IPS-NIHi7 (cell line): ENCODE data around the gene PHF14.

Experiments
- DNase-seq: peaks from one replicate; pipeline ENCODE4 v3.0.0; 2012; ENCODE audit warnings: mixed read lengths; ENCODE audit errors: extremely low spot score

The PHF14 gene

DNA sequence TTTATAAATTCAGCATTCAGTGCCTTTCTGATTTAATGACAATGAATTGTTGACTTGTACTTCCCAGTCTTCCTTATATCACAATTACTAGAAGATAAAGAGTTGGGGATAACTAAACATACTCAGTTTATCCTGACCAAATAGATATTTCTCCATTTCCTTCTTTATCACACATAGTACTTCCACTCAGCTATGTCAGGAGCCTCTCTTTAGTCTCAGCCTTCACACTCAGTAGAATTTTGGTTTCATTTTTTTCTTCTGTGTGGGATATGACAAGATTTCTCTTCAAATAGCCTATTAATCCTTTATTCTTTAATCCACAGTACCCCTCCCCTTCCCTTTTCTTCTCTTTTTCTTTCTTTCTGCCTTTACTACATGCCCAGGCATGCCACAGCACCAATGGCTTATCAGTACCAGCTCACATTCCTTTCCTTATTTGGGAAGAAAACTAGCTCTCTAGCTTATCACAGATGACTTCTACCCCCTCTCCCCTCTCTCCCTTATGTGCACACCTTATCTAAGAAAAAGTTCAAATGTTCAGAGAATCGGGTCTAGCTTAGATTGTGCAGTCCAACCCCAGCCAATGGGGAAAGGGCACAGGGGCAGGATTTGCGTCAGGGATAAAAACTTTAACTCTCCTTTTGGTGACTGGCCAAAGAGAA lies 109.0 kb downstream of the PHF14 start:
- DNase-seq = no peak

DNA sequence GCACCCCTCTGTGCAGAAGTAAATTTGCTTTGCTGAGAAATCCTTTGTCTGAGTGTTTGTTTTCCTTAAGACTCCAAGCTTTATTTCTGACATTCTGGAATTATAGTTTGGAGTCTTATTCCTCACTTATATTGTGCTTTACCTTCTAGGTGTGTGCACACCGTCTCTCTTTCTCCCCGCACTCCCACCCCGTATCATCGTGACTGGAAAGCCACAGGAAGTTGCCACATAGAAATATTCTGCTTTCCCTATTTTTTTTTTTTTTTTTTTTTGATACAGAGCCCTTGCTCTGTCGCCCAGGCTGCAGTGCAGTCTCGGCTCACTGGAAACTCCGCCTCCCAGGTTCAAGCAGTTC lies 109.5 kb downstream of the PHF14 start:
- DNase-seq = no peak

DNA sequence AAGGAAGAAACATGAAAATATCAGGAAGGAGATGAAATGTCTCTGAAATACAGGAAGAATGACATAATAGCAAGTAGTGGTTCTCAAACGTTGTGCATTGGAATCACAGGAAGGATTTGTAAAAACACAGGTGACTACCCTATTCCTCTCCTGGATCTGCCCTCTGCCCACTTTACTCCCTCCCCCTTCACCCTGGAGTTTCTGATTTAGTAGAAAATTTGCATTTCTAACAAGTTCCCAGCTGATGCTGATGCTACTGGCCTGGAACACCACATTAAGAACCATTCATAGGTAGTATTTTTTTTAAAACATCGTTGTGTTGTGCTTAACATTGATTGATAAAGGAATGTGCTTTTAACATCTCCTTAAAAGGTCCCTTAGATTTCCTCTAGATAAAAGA lies 130.9 kb downstream of the PHF14 start:
- DNase-seq = no peak

DNA sequence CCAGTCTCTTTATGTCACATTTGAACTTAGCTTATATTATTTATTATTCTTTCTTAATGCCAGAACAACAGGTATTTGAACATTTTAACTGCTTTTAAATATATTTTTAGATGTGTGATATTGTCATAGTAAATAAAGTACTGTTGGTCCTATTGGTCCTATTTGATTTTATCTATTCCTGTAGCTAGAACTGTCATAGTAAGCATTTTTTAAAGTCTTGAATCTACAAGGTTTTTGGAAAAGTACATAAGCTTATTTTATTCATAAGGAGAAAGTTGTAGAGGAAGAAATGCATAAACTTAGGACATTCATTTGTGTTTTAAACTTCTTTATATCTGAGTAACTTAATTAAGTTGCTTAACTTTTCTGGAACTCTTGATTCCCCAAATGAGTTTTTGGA lies 136.0 kb downstream of the PHF14 start:
- no peak for DNase-seq

- no peak for DNase-seq
Measured at GRCh38 chr7:11120068-11120664, 146.5 kb downstream of the PHF14 start.

GRCh38 chr7:11120675-11121220 lies 147.1 kb downstream of the PHF14 start:
- DNase-seq = no peak

DNA sequence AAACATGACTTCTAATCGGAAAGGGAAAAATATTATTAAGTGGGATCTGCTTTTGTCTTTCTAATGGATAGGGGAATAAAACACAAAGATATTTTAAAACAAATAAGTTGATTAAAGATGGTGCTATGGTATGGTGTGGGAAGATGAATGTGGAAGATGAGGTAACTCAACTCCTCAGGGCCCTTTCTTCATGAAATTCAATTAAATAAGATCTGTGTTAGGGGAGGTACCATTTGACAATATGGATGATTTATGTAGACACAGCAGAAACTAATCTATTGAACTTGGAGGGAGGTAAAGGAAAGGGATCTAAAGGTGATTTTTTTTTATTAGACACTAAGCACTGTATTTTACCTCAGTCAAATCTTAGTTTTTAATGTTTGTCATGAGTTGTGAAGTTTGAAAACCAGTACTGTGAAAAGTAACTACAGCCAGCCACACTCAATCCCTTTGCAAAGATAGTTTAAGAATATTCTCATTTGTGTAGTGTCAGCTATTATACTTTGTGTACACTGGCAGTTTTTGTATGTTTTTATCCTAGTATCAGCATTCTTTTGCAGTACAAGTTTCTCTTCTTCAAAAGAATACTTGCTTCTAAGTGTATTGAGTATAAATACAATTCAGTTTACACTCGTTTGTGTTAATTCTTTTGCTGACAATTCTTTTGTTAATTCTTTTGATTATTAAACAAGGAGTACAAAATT lies 151.3 kb downstream of the PHF14 start:
- no peak for DNase-seq

- DNase-seq = no peak
Measured at GRCh38 chr7:11127114-11127785, 153.6 kb downstream of the PHF14 start.

DNA sequence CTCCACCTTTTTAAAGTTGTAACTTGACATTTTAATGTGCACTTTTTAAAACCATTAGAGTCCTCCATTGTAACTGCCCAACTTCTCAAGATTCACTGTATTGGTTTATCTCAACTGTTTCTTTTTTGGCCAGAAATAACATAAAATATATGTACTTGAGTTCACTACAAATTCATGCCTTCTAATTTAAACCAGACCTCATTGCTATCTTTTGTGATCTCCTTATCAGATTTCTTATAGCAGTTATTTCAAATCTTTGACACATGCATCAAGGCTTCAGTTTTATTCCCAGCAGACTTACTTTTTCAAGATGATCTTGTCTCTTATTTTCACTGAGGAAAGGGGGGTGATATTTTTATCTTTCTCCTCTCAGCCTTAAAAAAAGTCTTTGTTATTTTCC lies 154.3 kb downstream of the PHF14 start:
- DNase-seq = no peak

GRCh38 chr7:11128498-11128897 lies 154.8 kb downstream of the PHF14 start:
- no peak for DNase-seq

DNA sequence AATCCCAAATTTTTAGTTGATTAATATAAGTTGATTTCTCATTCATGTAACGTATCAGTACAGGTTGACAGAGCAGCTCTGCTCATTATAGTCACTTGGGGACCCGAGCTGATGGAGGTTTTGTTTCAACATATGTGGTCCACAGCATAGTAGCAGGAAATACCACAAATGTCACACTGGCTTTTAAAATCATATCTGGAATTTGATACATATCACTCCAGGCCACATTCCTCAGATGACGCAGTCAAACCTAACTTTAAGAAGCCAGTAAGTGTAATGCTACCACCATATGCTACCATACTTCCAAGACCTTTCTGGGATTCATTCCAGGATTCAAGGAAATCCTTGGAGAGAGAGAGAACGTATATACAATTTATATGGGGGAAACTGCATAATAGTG lies 156.3 kb downstream of the PHF14 start:
- DNase-seq = no peak

- no peak for DNase-seq
Measured at GRCh38 chr7:11130601-11131000, 156.9 kb downstream of the PHF14 start.

- no peak for DNase-seq
Measured at GRCh38 chr7:11133436-11133959, 159.8 kb downstream of the PHF14 start.

- no peak for DNase-seq
Measured at GRCh38 chr7:11135573-11135972, 161.9 kb downstream of the PHF14 start.

- no peak for DNase-seq
Measured at GRCh38 chr7:11141541-11141940, 167.9 kb downstream of the PHF14 start.

- DNase-seq = peak; percentile 18
Measured at GRCh38 chr7:11153694-11154093, 180.0 kb downstream of the PHF14 start.

- no peak for DNase-seq
Measured at GRCh38 chr7:11155883-11156282, 182.2 kb downstream of the PHF14 start.

- DNase-seq = no peak
Measured at GRCh38 chr7:11161499-11161898, 187.8 kb downstream of the PHF14 start.

- DNase-seq = no peak
Measured at GRCh38 chr7:11163220-11163619, 189.5 kb downstream of the PHF14 start.

GRCh38 chr7:11166051-11166450 lies 192.4 kb downstream of the PHF14 start:
- DNase-seq = no peak

DNA sequence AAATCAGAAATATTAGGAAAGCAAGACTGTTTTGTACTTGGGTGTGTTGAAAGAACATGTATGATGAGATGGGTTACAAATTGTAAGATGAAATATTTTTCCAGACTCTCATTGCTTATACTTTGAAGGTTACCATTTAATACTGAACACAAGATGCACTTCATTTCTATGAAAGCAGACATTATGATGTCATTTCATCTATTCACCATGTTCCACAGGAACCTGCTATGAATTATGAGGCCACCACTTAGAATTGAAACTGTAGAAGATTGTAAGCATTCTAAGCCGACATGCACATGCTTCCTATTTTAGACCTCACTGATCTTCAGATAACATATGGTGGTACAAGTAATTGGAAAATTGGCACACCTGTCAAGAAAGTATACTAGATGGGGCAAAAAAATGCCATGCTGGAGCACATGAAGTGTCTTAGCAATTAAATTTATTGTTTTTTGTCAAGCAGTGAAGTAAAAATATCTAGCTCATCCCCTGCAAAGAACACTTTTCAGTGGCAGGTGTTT lies 195.0 kb downstream of the PHF14 start:
- no peak for DNase-seq

- no peak for DNase-seq
Measured at GRCh38 chr7:11170175-11170574, 196.5 kb downstream of the PHF14 start.
